MCF 10A (cell line): ENCODE results near the gene SSBP2. TPM values are rescaled to one million over a fixed set of nuclear protein-coding genes. Genes with fewer than 3 reads are reported as not detected.

Experiments used
- BruUV-seq: library from RNA; stranded (reverse); fragments of 400-500 nt; replicated peaks from 2 replicates; lab custom pipeline; 2021; lab: Mats Ljungman, UMichigan
- CTCF ChIA-PET: fragments of 300-600 bp; sonication (Branson Sonifier 250); formaldehyde crosslinking; extraction: SDS; loops from one replicate; lab custom pipeline; 2021; ENCODE audit warnings: antibody characterized with exemption, inconsistent platforms; lab: Yijun Ruan, JAX
- POLR2A ChIA-PET: fragments of 300-600, 350-650 bp; sonication (Branson Sonifier 250); formaldehyde crosslinking; extraction: SDS; loops from one replicate; lab custom pipeline; 2020; ENCODE audit warnings: antibody characterized with exemption, inconsistent platforms; lab: Yijun Ruan, JAX
- DNase-seq: peaks from one replicate; pipeline ENCODE4 v3.0.0-alpha.2; 2018; ENCODE audit not compliant: unreplicated experiment
- H3K27ac Mint-ChIP-seq: one replicate; pipeline ENCODE4 v1.8.0; 2022; ENCODE audit warnings: mild to moderate bottlenecking, low read depth, mixed read lengths; ENCODE audit not compliant: unreplicated experiment
- H3K27me3 Mint-ChIP-seq: one replicate; pipeline ENCODE4 v1.8.0; 2022; ENCODE audit warnings: mixed read lengths; ENCODE audit not compliant: insufficient read depth, unreplicated experiment
- H3K36me3 Mint-ChIP-seq: one replicate; pipeline ENCODE4 v1.8.0; 2022; ENCODE audit warnings: mild to moderate bottlenecking, moderate library complexity, mixed read lengths; ENCODE audit not compliant: insufficient read depth, unreplicated experiment
- H3K4me1 Mint-ChIP-seq: one replicate; pipeline ENCODE4 v1.8.0; 2022; ENCODE audit warnings: mixed read lengths; ENCODE audit not compliant: insufficient read depth, unreplicated experiment
- H3K4me3 Mint-ChIP-seq: one replicate; pipeline ENCODE4 v1.8.0; 2022; ENCODE audit warnings: mild to moderate bottlenecking, moderate library complexity, mixed read lengths; ENCODE audit not compliant: unreplicated experiment
- H3K9me3 Mint-ChIP-seq: one replicate; pipeline ENCODE4 v1.8.0; 2022; ENCODE audit warnings: mixed read lengths; ENCODE audit not compliant: unreplicated experiment
- intact Hi-C: fragments of 100-400 bp; cut with micrococcal nuclease; formaldehyde crosslinking; loops from 2 replicates; pipeline ENCODE4 v1.14.1; 2022
- total RNA-seq: library from RNA; stranded (reverse); gene quantifications from 2 replicates; pipeline ENCODE4 v1.2.3, GENCODE V29; 2022
- TF ChIP-seq, protein P1 (sequence below): fragments of 200-600 bp; IDR thresholded peaks from one replicate; pipeline ENCODE4 v1.8.0; 2022; ENCODE audit warnings: antibody characterized with exemption, mild to moderate bottlenecking; ENCODE audit not compliant: unreplicated experiment

SSBP2 gene
- total RNA-seq, 1 experiment from 2014 or later, result 52.7 TPM

DNA sequence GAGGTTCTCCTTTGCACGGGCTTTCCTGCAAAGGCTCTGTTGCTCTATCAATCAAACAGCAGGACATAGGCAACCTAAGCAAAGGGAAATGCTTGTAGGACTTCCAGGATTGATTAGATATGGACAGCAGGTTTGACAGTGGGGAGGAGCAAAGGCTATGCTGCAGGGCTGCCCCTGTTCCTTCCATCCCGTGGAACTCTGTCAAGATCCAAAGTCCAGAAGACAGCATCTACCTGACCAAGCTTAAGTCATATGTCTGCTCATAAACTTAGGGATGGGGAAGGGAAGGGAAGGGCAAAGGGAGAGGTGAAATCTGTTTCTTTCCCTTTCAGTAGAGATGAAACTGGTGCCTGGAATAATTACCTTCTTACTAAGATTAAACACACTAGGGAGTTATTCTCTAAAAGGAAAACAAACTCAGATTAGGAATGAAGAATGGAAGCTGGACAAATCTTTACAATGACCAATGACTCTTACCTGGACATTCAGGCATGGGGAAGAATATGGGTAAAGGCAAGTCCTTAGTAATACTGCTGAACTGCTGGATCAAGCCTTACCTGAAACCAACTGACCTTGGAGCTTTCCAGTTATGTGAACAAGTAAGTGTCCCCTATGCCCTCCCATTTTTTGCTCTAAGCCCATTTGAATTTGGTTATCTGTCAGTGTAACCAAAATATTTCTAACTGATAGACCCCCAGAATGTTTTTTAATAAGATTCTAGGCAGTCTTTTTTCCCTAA lies 348.5 kb downstream of the SSBP2 start:
- DNase-seq, result no peak
- CTCF ChIA-PET, result interaction anchor here (0.7 kb wide), 1 partner anchor 100 kb away, joined by 3 read pairs; no protein-coding TSS in a partner anchor
- POLR2A ChIA-PET, result interaction anchor here (1.0 kb wide), 1 partner anchor 38 kb away, joined by 4 read pairs; no protein-coding TSS in a partner anchor
- intact Hi-C loops, result no loop called here
- Mint-ChIP-seq H3K4me1 (no peaks in the 10 kb centered on the region), H3K27ac (no peak overlapping the region), H3K9me3 (no peaks in the 10 kb centered on the region), H3K4me3 (no peak overlapping the region), H3K27me3 (no peaks in the 10 kb centered on the region), H3K36me3 (peaks cover 7% of the 10 kb centered on the region)
- BruUV-seq, result no TSS peak
- TF ChIP-seq, protein P1, sequence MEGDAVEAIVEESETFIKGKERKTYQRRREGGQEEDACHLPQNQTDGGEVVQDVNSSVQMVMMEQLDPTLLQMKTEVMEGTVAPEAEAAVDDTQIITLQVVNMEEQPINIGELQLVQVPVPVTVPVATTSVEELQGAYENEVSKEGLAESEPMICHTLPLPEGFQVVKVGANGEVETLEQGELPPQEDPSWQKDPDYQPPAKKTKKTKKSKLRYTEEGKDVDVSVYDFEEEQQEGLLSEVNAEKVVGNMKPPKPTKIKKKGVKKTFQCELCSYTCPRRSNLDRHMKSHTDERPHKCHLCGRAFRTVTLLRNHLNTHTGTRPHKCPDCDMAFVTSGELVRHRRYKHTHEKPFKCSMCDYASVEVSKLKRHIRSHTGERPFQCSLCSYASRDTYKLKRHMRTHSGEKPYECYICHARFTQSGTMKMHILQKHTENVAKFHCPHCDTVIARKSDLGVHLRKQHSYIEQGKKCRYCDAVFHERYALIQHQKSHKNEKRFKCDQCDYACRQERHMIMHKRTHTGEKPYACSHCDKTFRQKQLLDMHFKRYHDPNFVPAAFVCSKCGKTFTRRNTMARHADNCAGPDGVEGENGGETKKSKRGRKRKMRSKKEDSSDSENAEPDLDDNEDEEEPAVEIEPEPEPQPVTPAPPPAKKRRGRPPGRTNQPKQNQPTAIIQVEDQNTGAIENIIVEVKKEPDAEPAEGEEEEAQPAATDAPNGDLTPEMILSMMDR, result no peak

DNA sequence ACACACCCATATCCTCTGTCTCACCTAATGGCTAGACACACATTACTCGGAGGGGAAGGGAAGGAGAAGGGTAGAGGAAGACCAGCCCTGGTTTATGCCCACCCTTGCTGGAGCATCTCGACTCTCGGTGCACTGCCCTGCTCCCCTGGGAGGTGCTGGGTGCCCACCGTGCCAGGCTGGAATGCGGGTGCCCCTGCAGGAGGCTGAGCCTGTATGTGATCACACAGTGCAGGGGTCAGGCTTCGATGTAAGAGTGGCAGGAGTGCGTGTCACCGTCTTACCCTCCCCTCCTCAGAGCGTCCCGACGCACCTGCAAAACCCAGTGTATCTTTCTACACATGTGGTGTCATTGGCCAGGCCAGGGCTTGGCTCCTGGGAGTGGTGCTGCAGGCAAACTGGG lies 349.6 kb downstream of the SSBP2 start:
- TF ChIP-seq, protein P1, result no peak
- Mint-ChIP-seq H3K36me3 (no peaks in the 10 kb centered on the region), H3K27me3 (no peaks in the 10 kb centered on the region), H3K27ac (no peak overlapping the region), H3K9me3 (no peaks in the 10 kb centered on the region), H3K4me1 (no peaks in the 10 kb centered on the region), H3K4me3 (no peak overlapping the region)
- ChIA-PET POLR2A (no interaction called here), CTCF (no interaction called here)
- DNase-seq, result no peak
- no TSS peak for BruUV-seq
- intact Hi-C loops, result no loop called here

DNA sequence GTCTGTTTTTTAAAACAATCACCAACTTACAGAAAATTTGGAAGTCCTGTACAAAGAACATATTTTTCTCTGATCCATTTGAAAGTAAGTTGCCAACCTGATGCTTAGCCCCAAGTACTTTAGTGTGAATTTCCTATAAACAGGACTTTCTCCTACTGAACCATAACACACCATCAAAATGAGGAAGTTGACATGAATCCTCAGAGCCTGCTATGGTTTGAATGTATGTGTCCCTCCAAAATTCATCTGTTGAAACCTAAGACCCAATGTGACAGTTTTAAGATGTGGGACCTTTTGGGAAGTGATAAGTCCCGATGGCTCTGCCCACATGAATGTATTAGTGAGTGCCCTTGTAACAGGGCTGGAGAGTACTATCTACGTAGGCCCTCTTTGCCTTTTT lies 350.5 kb downstream of the SSBP2 start:
- TF ChIP-seq, protein P1, result no peak
- DNase-seq, result no peak
- Mint-ChIP-seq H3K9me3 (no peaks in the 10 kb centered on the region), H3K4me1 (no peaks in the 10 kb centered on the region), H3K27ac (no peak overlapping the region), H3K4me3 (no peak overlapping the region), H3K36me3 (no peaks in the 10 kb centered on the region), H3K27me3 (no peaks in the 10 kb centered on the region)
- ChIA-PET POLR2A (no interaction called here), CTCF (no interaction called here)
- BruUV-seq, result no TSS peak
- intact Hi-C loops, result no loop called here

DNA sequence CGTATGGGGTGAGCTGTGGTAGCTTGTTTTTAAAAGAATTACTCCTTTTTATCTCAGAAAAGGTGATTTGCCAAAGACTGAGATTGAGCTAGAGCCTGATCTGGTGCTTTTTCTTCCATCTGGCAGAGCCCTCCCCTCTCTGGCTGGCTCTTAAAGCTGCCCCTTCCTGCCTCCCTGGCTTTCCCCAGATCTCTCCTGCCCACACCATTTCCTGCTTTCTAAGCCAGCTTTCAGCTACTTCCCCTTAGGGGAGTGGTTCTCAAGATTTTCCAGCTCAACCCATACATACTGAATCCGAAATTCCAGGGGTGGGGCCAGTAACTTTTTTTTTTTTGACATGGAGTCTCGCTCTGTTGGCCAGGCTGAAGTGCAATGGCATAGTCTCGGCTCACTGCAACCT lies 352.2 kb downstream of the SSBP2 start:
- Mint-ChIP-seq H3K27ac (no peak overlapping the region), H3K27me3 (no peaks in the 10 kb centered on the region), H3K4me1 (no peaks in the 10 kb centered on the region), H3K36me3 (no peaks in the 10 kb centered on the region), H3K9me3 (no peaks in the 10 kb centered on the region), H3K4me3 (no peak overlapping the region)
- intact Hi-C loops, result no loop called here
- TF ChIP-seq, protein P1, result no peak
- no peak for DNase-seq
- POLR2A ChIA-PET, result interaction anchor here (0.6 kb wide), 1 partner anchor 9 kb away, joined by 5 read pairs; no protein-coding TSS in a partner anchor
- CTCF ChIA-PET, result no interaction called here
- no TSS peak for BruUV-seq
